Measurements from ENCODE around the gene STX2. TPM values are rescaled to one million over a fixed set of nuclear protein-coding genes. Genes with fewer than 3 reads are reported as not detected.

Gene STX2
- total and polyA plus RNA-seq, 2 donors (not counting 3 experiments of a cell fraction or from before 2014, with no cell fraction given) = 26.2 to 32.6 TPM

GRCh38 chr12:130768120-130768519 lies 70.9 kb downstream of the STX2 start:
- Histone ChIP-seq H3K9me1 (replicated peaks; ENCODE audit: control insufficient read depth, extremely low read depth, insufficient read depth, low read length) (no peaks in the 10 kb centered on the region), H4K20me1 (replicated peaks; ENCODE audit: control insufficient read depth, extremely low read depth, insufficient read depth, low read length) (no peaks in the 10 kb centered on the region), H3K36me3 (ENCODE audit: control insufficient read depth in 2 of 2, extremely low read depth in 1 of 2, insufficient read depth in 2 of 2, low read length in 2 of 2) (no peaks in the 10 kb centered on the region), H3K27ac (ENCODE audit: insufficient read depth, low read depth, low read length) (no peak overlapping the region), H3K4me1 (ENCODE audit: control insufficient read depth, extremely low read depth, insufficient read depth, low read length) (no peaks in the 10 kb centered on the region), H3K4me3 (replicated peaks in 1 of 3; ENCODE audit: insufficient read depth in 1 of 3, low read depth in 1 of 3, low read length in 3 of 3) (no peak overlapping the region), H3K79me2 (ENCODE audit: control insufficient read depth, insufficient read depth, low read length) (no peaks in the 10 kb centered on the region), H3K27me3 (ENCODE audit: control insufficient read depth in 2 of 2, insufficient read depth in 2 of 2, low read length in 2 of 2) (no peaks in the 10 kb centered on the region), H3K9ac (replicated peaks; ENCODE audit: extremely low read depth, insufficient read depth, low read length) (no peak overlapping the region), H3K9me3 (replicated peaks; ENCODE audit: control insufficient read depth, insufficient read depth, low read length) (peaks cover 3% of the 10 kb centered on the region), H3K4me2 (ENCODE audit: insufficient read depth, low read length) (no peak overlapping the region), H2AFZ (ENCODE audit: low read depth, low read length) (no peak overlapping the region)
- ChIA-PET CTCF (no interaction called here), POLR2A (no interaction called here)
- no TSS peak for BruUV-seq (replicated peaks)
- dilution Hi-C loops (cut with MboI; ENCODE audit: extremely low pct_ligation_motif_present, low sequenced_read_pairs) (no loop called here), intact Hi-C loops (cut with micrococcal nuclease) (loop anchor here (10.0 kb wide), 1 partner anchor 367 kb away; no protein-coding TSS in a partner anchor)
- no peak for DNase-seq (ENCODE audit: low read depth, low spot score)
- FAIRE-seq = no peak
- TF ChIP-seq MYC (IDR thresholded peaks at IDR 0.05; ENCODE audit: low read depth, low read length) (no peak), POLR2AphosphoS5 (IDR thresholded peaks at IDR 0.05; ENCODE audit: insufficient read depth, low read depth, low read length) (no peak), EZH2 (IDR thresholded peaks at IDR 0.05; ENCODE audit: borderline replicate concordance, low read depth, low read length, severe bottlenecking) (no peak), JUN (IDR thresholded peaks at IDR 0.05; ENCODE audit: borderline replicate concordance, insufficient read depth, insufficient read length, low read depth) (no peak), FOS (IDR thresholded peaks at IDR 0.05; ENCODE audit: borderline replicate concordance, insufficient read depth, low read length) (no peak), MAX (IDR thresholded peaks at IDR 0.05; ENCODE audit: insufficient read depth, insufficient read length) (no peak), CTCF (IDR thresholded peaks at IDR 0.05; ENCODE audit: extremely low read depth in 1 of 2, insufficient read depth in 1 of 2, low read depth in 1 of 2, low read length in 2 of 2) (no peak), GATA2 (IDR thresholded peaks at IDR 0.05; ENCODE audit: insufficient read depth, insufficient read length, low read depth, low read length) (no peak), POLR2A (IDR thresholded peaks at IDR 0.05; ENCODE audit: low read depth, low read length) (no peak)
